Activated naive CD4-positive, alpha-beta T cell treated with anti-CD3 and anti-CD28 coated beads, Interleukin-2, amount 50 U/mL, for 16 hours (primary cell): ENCODE measurements around the gene PDE11A.
"Not testable (repeated sequence)": the region's sequence is repeated elsewhere in the genome, so short reads cannot be mapped to it uniquely, and the experiment has no call there.

Experiments used
- DNase-seq: peaks from one replicate; pipeline ENCODE4 v3.0.0-alpha.2; 2020

PDE11A gene

GRCh38 chr2:178074123-178075005 is 1.8 kb upstream of the PDE11A start:
- no peak for DNase-seq

- no peak for DNase-seq
Measured at GRCh38 chr2:178072000-178072382, 586 bp downstream of the PDE11A start.

- DNase-seq, result no peak
Measured at GRCh38 chr2:178070824-178071223, 1.8 kb downstream of the PDE11A start.

- DNase-seq, result no peak
Measured at GRCh38 chr2:178069551-178069950, 3.0 kb downstream of the PDE11A start.

- DNase-seq, result no peak
Measured at GRCh38 chr2:178068823-178069454, 3.6 kb downstream of the PDE11A start.

GRCh38 chr2:178066890-178067669 is 5.5 kb downstream of the PDE11A start:
- DNase-seq, result no peak

GRCh38 chr2:178066324-178066723 is 6.3 kb downstream of the PDE11A start:
- DNase-seq, result no peak

- DNase-seq, result no peak
Measured at GRCh38 chr2:178059681-178060080, 12.9 kb downstream of the PDE11A start.

- DNase-seq, result no peak
Measured at GRCh38 chr2:178059111-178059510, 13.5 kb downstream of the PDE11A start.

GRCh38 chr2:178057179-178057680 is 15.3 kb downstream of the PDE11A start:
- DNase-seq, result no peak

- no peak for DNase-seq
Measured at GRCh38 chr2:178056345-178056744, 16.2 kb downstream of the PDE11A start.

GRCh38 chr2:178051257-178051656 is 21.3 kb downstream of the PDE11A start:
- not testable (repeated sequence) for DNase-seq

- no peak for DNase-seq
Measured at GRCh38 chr2:178047391-178047790, 25.2 kb downstream of the PDE11A start.

GRCh38 chr2:178044836-178045235 is 27.7 kb downstream of the PDE11A start:
- DNase-seq, result no peak

GRCh38 chr2:178043266-178043665 is 29.3 kb downstream of the PDE11A start:
- DNase-seq, result no peak

GRCh38 chr2:178033583-178033982 is 39.0 kb downstream of the PDE11A start:
- DNase-seq, result not testable (repeated sequence)

GRCh38 chr2:178029342-178029741 is 43.2 kb downstream of the PDE11A start:
- DNase-seq, result no peak

- DNase-seq, result no peak
Measured at GRCh38 chr2:178025551-178026185, 46.9 kb downstream of the PDE11A start.

GRCh38 chr2:178018141-178018540 is 54.4 kb downstream of the PDE11A start:
- DNase-seq, result no peak

- DNase-seq, result no peak
Measured at GRCh38 chr2:178016612-178017011, 56.0 kb downstream of the PDE11A start.

GRCh38 chr2:178012639-178013038 is 59.9 kb downstream of the PDE11A start:
- DNase-seq, result no peak

- no peak for DNase-seq
Measured at GRCh38 chr2:178009813-178010212, 62.8 kb downstream of the PDE11A start.
